M059J (cell line): ENCODE results near the gene SLC43A3. TPM values are rescaled to one million over a fixed set of nuclear protein-coding genes. Genes with fewer than 3 reads are reported as not detected.

Source experiments
- DNase-seq: peaks from one replicate; pipeline ENCODE4 v3.0.0-alpha.2; 2012; ENCODE audit warnings: low read depth
- total RNA-seq: library from RNA; depleted of rRNA; stranded (reverse); fragments of >200 nt; shearing (Covaris generic); gene quantifications from 2 replicates; pipeline ENCODE4 v1.2.3, GENCODE V29; 2014

The SLC43A3 gene
- total RNA-seq, 1 experiment from 2014 or later, result 95.1 TPM

GRCh38 chr11:57427727-57428082 lies 784 bp upstream of the SLC43A3 start:
- no peak for DNase-seq

DNA sequence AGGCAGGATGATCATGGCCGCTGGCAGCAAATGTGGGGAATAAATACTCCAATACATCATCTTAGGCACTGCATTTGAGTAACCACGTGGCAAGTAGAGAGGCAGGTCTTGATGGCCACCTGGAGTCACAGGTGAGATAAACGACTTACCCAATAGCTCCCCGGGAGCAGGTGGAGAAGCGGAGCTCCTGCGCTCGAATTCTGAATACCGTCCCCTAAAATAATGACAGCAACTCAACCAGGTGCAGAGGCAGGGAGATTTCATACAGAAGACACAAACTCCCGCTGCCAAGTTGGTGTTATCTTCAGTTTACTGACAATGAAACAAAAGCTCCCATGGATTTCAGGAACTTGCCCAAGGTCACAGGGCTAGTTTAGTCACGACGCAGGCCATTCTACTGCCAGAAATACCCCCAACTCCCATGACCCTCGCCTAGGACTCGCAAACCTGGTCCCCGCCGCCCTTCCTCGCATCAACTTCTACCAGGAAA lies 437 bp downstream of the SLC43A3 start:
- DNase-seq, result peak; percentile 31

DNA sequence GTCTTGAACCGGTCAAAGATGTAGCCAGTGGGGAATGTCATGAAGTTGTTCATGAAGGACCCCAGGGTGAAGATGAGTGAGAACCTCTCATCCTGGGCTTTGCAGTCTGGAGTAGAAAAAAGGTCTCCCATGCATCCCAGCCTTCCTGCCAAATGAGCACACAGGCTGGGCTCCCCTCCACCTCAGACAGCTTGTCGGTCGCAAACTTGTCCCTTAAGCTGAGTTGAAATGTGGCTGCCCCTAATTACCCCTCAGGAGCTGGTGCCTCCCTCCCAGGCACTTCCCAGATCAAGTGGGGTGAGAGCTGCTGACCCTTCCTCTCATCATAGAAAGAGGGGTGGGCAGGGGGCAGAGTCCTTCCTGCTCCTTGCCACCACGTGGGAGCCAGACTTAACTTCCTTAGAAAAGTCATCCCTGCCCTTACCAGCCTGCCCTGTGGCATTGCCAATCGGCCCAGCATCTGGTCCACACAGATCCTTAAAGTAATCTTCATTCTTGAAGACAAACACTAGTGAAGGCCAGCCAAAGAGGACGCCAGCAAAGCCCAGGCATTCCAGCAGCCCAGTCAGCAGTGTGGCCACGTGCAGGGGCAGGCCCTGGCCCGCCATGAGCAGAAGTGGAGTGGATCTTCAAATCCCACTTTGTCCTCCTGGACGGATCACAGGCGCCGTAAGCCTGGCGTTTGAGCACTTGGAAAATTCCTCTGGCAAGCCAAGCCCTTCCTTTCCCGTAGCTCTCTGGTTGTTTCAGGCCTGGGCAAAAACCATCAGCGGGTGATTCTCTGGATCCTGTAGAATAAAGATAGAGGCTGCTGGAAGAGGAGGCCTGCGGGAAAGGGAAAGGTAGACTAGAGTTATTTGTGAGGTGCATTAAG lies 1.1 kb downstream of the SLC43A3 start:
- DNase-seq, result no peak

GRCh38 chr11:57424792-57425564 lies 1.9 kb downstream of the SLC43A3 start:
- DNase-seq, result peak; percentile 96

DNA sequence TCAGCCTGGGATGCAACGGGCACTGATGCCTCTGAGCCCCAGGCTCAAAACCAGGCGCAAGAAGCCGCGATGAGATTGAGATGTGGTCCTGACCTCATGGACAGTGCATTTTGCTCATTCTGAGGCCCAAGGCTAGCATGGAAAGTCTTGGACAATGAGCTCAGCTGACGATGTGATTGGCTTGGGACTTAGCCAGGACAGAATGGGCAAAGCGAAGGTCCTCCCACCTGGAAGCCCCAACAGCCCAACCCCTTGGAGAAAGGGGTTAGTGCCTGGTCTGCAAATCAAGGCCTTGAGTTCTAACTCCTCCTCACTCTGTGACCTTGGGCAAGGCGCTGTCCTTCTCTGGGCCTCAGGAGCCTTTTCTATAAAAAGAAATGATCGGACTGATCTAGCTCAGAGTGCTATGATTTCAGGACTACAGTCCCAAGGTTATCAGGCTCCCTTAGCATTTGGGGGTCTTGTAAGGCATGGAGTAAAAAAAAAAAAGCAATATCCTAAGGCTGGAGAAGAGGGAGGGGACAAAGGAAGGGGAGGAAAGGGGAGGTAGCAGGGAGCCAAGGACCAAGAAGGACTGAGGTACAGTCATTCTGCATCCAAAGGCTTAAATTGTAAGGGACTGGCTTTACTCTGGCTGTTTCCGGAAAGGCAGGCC lies 2.7 kb downstream of the SLC43A3 start:
- DNase-seq, result no peak

GRCh38 chr11:57422669-57423068 lies 4.3 kb downstream of the SLC43A3 start:
- DNase-seq, result no peak

- DNase-seq, result no peak
Measured at GRCh38 chr11:57421805-57422204, 5.1 kb downstream of the SLC43A3 start.

DNA sequence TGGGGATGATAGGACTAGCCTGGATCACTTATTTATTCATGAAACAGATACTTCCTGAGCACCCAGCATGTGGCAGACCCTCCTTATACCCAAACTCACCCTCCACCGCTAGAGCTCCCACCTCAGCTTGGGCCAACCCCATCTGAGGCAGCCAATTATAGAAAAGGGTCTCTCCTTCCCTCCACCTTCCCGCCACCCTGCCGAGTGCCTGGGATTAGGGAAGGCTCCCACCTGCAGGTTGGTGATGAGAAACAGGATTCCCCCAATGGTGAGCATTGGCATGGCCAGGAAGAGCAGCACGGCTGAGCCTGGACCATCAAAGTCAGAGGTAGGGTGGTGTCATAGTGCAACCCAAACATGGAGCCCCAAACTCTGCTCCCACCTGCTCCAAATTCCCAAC lies 5.9 kb downstream of the SLC43A3 start:
- DNase-seq, result no peak

- DNase-seq, result no peak
Measured at GRCh38 chr11:57419146-57419545, 7.8 kb downstream of the SLC43A3 start.

DNA sequence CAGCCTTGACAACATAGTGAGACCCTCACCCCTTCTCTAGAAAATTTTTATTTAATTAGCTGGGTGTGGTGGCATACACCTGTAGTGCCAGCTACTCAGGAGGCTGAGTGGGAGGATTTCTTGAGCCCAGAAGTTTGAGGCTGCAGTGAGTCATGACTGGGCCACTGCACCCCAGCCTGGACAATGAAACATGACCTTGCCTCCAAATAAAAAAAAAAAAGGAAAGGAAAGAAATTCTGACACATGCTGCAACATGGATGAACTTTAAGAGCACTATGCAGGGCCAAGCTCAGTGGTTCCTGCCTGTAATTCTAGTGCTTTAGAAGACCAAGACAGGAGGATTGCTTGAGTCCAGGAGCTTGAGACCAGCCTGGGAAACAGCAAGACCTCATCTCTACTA lies 8.8 kb downstream of the SLC43A3 start:
- peak; percentile 25 for DNase-seq

DNA sequence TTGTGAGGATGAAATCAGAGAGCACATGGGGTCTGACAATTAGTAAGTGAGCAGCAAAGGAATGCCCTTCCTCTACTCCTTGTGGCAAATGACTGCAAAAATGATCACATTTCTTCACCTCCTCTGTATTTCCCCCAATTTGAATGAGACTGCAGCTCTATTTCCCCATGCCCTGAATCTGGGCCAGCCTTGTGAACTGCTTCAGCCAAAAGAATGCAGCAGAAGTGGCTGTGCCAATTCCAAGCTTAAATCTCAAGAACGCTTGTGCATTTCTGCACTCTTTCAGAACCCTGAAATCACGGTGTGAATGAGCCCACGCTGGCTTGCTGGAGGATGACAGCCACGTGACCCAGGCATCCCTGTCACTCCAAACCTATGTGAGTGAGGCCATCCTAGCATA lies 9.9 kb downstream of the SLC43A3 start:
- no peak for DNase-seq

- no peak for DNase-seq
Measured at GRCh38 chr11:57416436-57416835, 10.5 kb downstream of the SLC43A3 start.

DNA sequence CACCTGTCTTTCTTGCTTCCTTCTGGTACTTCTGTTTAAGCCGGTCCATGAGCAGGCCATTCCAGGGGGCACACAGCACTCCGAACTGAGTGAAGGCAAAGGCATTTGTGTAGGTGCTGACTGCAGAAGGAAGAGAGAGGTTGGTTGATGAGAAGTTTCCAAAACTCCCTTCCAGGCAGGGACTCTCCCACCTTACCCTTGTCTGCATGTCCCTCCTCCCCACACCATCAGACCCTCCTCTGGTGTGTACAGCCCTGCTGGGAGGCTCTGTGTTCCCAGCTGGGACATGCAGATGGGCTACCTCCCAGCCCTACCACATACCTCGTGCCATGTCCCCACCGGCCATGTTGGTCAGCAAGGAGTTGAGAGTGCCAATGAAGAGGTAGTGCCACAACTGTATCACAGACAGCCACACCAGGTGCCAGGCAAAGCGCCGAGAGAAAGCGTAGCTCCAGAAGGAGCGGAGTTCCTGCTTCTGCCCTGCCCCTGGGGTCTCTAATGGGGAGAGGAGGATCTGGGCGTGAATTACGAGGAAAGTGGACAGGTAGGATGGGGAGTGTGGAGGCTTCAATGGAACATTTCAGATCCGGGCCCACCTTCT lies 12.2 kb downstream of the SLC43A3 start:
- no peak for DNase-seq

DNA sequence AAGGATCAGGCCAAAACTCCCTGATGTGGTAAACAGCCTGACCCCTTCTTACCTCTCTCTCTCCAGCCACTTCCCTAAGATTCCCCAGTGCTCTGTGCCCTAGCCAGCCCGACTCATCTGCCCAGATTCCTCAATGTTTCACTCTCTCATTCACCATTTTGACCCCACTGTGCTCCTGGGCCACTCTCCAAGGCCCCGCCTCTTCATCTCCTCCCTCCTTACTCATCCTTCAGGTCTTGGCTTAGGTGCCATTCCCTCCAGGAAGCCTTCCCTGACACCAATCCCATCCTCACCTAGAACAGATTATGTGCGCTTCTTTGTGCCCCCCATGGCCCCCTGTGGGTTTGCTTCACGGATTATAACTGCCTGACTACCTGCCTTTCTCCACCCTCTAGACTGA lies 13.2 kb downstream of the SLC43A3 start:
- peak; percentile 30 for DNase-seq

- DNase-seq, result peak; percentile 80
Measured at GRCh38 chr11:57410287-57410686, 16.6 kb downstream of the SLC43A3 start.

DNA sequence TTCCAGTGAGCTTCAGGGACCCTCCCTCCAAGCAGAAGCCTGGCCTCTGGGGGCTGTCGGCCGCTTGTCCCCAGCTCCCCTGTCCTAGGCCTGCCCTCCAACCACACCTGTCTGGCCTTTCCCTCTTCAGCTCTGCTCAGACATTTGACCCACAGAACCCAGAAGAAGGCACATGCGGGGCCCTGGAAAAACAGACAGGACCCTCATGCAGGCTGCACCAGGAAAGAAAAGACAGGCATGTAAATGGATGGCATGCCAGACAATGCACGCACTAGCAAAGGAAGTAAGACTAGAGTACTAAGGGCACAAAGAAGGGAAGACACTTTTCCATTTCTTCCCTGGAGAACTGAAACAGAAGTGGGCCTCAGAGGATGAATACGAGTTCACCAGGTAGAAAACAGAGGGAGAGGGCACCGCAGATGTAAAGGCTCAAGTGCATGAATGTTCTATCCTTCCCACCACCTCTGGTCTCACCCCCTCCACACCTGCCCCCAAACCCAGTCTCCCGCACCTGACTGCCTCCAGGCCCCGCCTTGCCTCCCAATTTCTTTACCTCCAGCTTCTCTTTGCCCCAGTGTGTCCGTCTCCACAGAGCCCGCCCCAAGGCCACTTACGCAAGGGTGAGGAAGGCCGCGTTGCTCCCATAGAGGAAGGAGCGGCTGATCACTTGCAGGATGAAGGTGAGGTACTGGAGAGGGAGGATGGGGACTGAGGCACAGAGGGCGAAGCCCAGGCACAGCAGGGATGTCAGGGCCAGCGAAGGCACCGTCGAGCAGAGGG lies 17.4 kb downstream of the SLC43A3 start:
- DNase-seq, result no peak

- no peak for DNase-seq
Measured at GRCh38 chr11:57408771-57409170, 18.1 kb downstream of the SLC43A3 start.

DNA sequence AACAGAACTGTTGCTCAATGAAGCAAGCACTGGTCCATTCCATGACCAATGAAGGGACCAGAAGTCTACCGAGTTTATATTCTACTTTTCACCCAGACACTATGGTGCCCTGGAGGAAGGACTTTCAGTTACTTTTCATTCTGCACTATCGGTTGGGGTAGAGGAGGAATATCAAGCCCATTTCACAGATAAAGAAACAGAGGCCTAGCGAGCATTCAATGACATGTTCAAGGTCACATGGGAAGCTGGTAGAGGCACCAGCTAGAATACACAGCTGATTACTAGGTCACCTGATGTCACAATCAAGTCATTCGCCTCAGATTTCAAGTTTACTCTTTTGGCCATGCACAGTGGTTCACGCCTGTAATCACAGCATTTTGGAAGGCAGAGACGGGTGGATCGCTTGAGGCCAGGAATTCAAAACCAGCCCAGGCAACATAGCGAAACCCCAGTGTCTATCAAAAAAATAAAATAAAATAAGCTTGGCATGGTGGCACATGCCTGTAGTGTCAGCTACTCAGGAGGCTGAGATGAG lies 18.9 kb downstream of the SLC43A3 start:
- DNase-seq, result no peak

- DNase-seq, result no peak
Measured at GRCh38 chr11:57407010-57407920, 19.7 kb downstream of the SLC43A3 start.
